PFSK-1 (cell line): ENCODE results near the gene ADIRF.

ENCODE experiments used
- FOXP2 ChIP-seq: optimal IDR thresholded peaks from 2 replicates; pipeline ENCODE3; 2011; ENCODE audit warnings: borderline replicate concordance, control low read depth, inconsistent platforms; ENCODE audit not compliant: insufficient read depth; ENCODE audit errors: extremely low read length, extremely low read depth
- POLR2AphosphoS5 ChIP-seq: IDR thresholded peaks from 2 replicates; pipeline ENCODE4 v1.6.1; 2012; ENCODE audit warnings: low read depth, mild to moderate bottlenecking, control low read depth, low read length, moderate library complexity
- SIN3A ChIP-seq: IDR thresholded peaks from 2 replicates; pipeline ENCODE4 v1.6.1; 2012; ENCODE audit warnings: mild to moderate bottlenecking, low read length, moderate library complexity, borderline replicate concordance; ENCODE audit not compliant: insufficient read depth
- TAF1 ChIP-seq: IDR thresholded peaks from 2 replicates; pipeline ENCODE4 v1.6.1; 2012; ENCODE audit warnings: low read length, control low read depth, borderline replicate concordance; ENCODE audit not compliant: insufficient read depth
- TF ChIP-seq, protein P1 (sequence below), 2 experiments: IDR thresholded peaks; 2 replicates each; pipeline versions ENCODE4 v1.6.1 to v1.8.0; 2011 to 2012; ENCODE audit warnings: low read depth in 2 of 2, low read length in 2 of 2, control low read depth in 1 of 2, inconsistent platforms in 1 of 2, mild to moderate bottlenecking in 1 of 2, moderate library complexity in 1 of 2; ENCODE audit not compliant: insufficient read depth in 1 of 2

The ADIRF gene

GRCh38 chr10:86970162-86970981 lies 2.1 kb downstream of the ADIRF start:
- no peak for TF ChIP-seq FOXP2
- no peak for TF ChIP-seq TAF1
- TF ChIP-seq POLR2AphosphoS5, result no peak
- TF ChIP-seq SIN3A, result no peak
- TF ChIP-seq, protein P1, sequence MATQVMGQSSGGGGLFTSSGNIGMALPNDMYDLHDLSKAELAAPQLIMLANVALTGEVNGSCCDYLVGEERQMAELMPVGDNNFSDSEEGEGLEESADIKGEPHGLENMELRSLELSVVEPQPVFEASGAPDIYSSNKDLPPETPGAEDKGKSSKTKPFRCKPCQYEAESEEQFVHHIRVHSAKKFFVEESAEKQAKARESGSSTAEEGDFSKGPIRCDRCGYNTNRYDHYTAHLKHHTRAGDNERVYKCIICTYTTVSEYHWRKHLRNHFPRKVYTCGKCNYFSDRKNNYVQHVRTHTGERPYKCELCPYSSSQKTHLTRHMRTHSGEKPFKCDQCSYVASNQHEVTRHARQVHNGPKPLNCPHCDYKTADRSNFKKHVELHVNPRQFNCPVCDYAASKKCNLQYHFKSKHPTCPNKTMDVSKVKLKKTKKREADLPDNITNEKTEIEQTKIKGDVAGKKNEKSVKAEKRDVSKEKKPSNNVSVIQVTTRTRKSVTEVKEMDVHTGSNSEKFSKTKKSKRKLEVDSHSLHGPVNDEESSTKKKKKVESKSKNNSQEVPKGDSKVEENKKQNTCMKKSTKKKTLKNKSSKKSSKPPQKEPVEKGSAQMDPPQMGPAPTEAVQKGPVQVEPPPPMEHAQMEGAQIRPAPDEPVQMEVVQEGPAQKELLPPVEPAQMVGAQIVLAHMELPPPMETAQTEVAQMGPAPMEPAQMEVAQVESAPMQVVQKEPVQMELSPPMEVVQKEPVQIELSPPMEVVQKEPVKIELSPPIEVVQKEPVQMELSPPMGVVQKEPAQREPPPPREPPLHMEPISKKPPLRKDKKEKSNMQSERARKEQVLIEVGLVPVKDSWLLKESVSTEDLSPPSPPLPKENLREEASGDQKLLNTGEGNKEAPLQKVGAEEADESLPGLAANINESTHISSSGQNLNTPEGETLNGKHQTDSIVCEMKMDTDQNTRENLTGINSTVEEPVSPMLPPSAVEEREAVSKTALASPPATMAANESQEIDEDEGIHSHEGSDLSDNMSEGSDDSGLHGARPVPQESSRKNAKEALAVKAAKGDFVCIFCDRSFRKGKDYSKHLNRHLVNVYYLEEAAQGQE (IDR thresholded peaks at IDR 0.05; ENCODE audit: insufficient read depth in 1 of 2, low read depth in 2 of 2, low read length in 2 of 2), result no peak

DNA sequence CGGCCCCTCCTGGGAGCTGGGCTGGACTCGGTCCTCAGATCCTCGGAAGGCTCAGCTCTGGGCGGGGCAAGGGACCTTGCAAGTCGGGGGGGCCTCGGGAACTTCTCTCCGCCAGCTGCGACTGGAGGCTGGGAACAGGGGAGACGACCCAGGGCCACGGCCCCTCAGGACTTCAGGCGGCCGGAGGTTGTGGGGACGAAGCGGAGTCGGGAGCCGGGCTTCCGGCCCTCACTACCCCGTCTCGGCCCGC lies 2.6 kb downstream of the ADIRF start:
- TF ChIP-seq SIN3A (no peak), POLR2AphosphoS5 (no peak), TAF1 (no peak), FOXP2 (no peak)
- TF ChIP-seq, protein P1 (IDR thresholded peaks at IDR 0.05; ENCODE audit: insufficient read depth in 1 of 2, low read depth in 2 of 2, low read length in 2 of 2), result no peak

- no peak for TF ChIP-seq FOXP2
- TF ChIP-seq SIN3A, result no peak
- no peak for TF ChIP-seq TAF1
- TF ChIP-seq POLR2AphosphoS5, result no peak
- TF ChIP-seq, protein P1 (IDR thresholded peaks at IDR 0.05; ENCODE audit: insufficient read depth in 1 of 2, low read depth in 2 of 2, low read length in 2 of 2), result no peak
These were observed 3.1 kb downstream of the ADIRF start for GRCh38 chr10:86971232-86971991.

DNA sequence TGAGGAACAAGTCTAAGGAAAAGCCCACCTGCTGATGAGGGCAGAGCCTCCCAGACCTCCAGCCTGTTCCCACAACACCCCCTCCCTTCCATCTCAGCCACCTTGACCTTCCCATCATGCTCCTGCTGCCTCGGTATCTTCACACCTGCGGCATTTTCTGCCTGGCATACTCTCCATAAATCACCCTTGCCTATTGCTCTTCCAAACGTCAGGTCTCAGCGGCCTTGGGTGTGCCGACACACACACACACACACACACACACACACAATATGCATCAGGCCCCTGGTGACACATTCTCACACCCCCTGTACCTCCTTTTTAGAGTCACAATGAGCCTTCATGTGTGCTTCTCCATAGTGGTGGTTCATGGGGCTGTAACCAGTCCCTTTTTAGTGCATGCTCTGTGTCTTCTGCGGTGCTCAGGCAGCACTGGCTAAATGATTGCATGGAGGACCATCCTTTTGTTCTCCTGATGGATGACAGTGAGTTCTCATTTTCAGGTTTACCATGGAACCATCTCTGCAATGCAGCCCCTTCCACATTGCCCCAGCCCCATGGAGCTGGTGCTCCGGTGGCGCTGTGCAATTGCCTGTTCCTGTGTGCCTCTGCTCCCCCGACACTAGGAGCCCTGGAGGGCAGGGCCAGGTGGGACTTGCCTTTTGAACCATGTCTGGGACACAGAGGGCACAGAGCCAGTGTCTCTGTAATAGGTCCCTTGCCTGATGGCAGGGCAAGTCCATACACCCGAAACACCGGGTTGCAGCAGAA lies 4.5 kb downstream of the ADIRF start:
- TF ChIP-seq POLR2AphosphoS5 (no peak), SIN3A (no peak), FOXP2 (no peak), TAF1 (no peak)
- TF ChIP-seq, protein P1 (IDR thresholded peaks at IDR 0.05; ENCODE audit: insufficient read depth in 1 of 2, low read depth in 2 of 2, low read length in 2 of 2), result no peak
